ENCODE measurements around the gene RPL15.

- TF ChIP-seq CTCF (IDR thresholded peaks at IDR 0.05) (no peak), ZFX (IDR thresholded peaks at IDR 0.05; ENCODE audit: borderline replicate concordance) (no peak)
Measured at GRCh38 chr3:23909341-23909740, 7.6 kb upstream of the RPL15 start.
